ENCODE data around the gene IL27RA. TPM values are rescaled to one million over a fixed set of nuclear protein-coding genes. Genes with fewer than 3 reads are reported as not detected.

The IL27RA gene
- total and polyA plus RNA-seq, 2 of the 4 experiments (the other 2 are of a cell fraction), result 2.9 to 5.1 TPM

- Histone ChIP-seq H2BK5ac (ENCODE audit: low read depth, low read length, poor library complexity, severe bottlenecking) (no peak overlapping the region), H4K8ac (ENCODE audit: low read depth in 2 of 2, low read length in 2 of 2) (no peak overlapping the region), H3K79me1 (ENCODE audit: low read depth in 1 of 2, low read length in 2 of 2) (no peaks in the 10 kb centered on the region), H3K18ac (ENCODE audit: low read depth, low read length) (no peak overlapping the region), H2BK120ac (ENCODE audit: low read depth, low read length) (no peak overlapping the region), H3K4ac (ENCODE audit: low read depth, low read length) (no peak overlapping the region), H3K9me3 (ENCODE audit: control insufficient read depth, insufficient read depth, low read length) (no peaks in the 10 kb centered on the region), H3K27ac (ENCODE audit: insufficient read depth, low read length) (no peak overlapping the region), H3K9me1 (ENCODE audit: insufficient read depth, low read length) (no peaks in the 10 kb centered on the region), H3K4me3 (ENCODE audit: insufficient read depth, low read depth, low read length) (no peak overlapping the region), H2BK15ac (ENCODE audit: low read depth, low read length) (no peak overlapping the region), H3K36me3 (ENCODE audit: control insufficient read depth, insufficient read depth, low read length) (no peaks in the 10 kb centered on the region), H2AK9ac (replicated peaks; ENCODE audit: low read depth, low read length, poor library complexity) (no peak overlapping the region), H3K9ac (ENCODE audit: low read depth, low read length) (no peak overlapping the region), H3K14ac (replicated peaks; ENCODE audit: low read depth, low read length) (no peak overlapping the region), H3K4me2 (ENCODE audit: low read depth, low read length) (no peak overlapping the region), H3K23ac (ENCODE audit: low read depth, low read length) (no peak overlapping the region), H4K20me1 (ENCODE audit: insufficient read depth, low read length) (no peaks in the 10 kb centered on the region), H2AFZ (replicated peaks; ENCODE audit: low read length, poor library complexity) (no peak overlapping the region), H4K91ac (ENCODE audit: insufficient read depth, low read depth, low read length) (no peak overlapping the region), H2AK5ac (ENCODE audit: low read depth, low read length) (no peak overlapping the region), H3K56ac (ENCODE audit: extremely low read depth, insufficient read depth, low read length) (no peak overlapping the region), H3K27me3 (ENCODE audit: control insufficient read depth, insufficient read depth, low read length) (peaks cover 7% of the 10 kb centered on the region), H4K5ac (ENCODE audit: low read depth, low read length) (no peak overlapping the region), H3K4me1 (ENCODE audit: control insufficient read depth, insufficient read depth, low read length) (no peaks in the 10 kb centered on the region), H2BK20ac (ENCODE audit: low read depth, low read length) (no peak overlapping the region)
- ChIA-PET POLR2A (ENCODE audit: unreplicated experiment) (no interaction called here), CTCF (no interaction called here)
- ATAC-seq (ENCODE audit: low read depth), result no peak
- TF ChIP-seq USF2 (IDR thresholded peaks at IDR 0.05; ENCODE audit: low read depth, low read length), result no peak
- no peak for TF ChIP-seq MXI1 (IDR thresholded peaks at IDR 0.05; ENCODE audit: borderline replicate concordance, low read depth, low read length)
- dilution Hi-C loops (cut with HindIII; ENCODE audit: low sequenced_read_pairs, unreplicated experiment), result no loop called here
- DNase-seq, result no peak
- BruUV-seq (replicated peaks), result no TSS peak
- intact Hi-C loops (cut with micrococcal nuclease), result no loop called here
- in situ Hi-C loops (cut with MboI; ENCODE audit: low sequenced_read_pairs), result no loop called here
- WGBS, 2 experiments (ENCODE audit: extremely low coverage in 2 of 2, insufficient read length in 1 of 2), result 73% methylated on average over 1 of the region's 2 CpGs; no CpG with 5 or more reads in 1 of the 2 experiments
Measured at GRCh38 chr19:14066134-14066533, 34.6 kb downstream of the IL27RA start.

Measured in IMR-90 (cell line).